ENCODE measurements around the gene ZAR1L.

The ZAR1L gene

DNA sequence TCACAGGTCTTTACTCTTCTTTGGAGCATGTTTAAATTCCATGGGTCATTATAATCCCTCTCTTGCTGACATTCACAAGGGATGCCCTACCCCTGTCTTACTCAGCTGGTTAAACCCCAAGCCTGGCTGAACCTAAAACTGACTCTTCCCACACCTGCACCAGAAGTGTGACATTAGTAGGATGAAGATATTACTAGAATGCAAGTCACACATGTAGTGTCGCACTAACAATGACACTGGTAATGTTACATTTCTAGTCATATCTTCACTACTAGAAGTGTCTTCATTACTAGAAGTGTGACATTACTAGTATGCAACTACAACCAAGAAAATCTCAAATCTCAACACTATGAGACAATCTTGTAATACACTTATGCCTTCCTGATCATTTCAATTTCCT lies 14.2 kb downstream of the ZAR1L start:
- DNase-seq (ENCODE audit: low read depth): no peak
- TF ChIP-seq CTCF (IDR thresholded peaks at IDR 0.05; ENCODE audit: insufficient read depth, low read depth, low read length, missing control alignments): no peak
- H3K4me3 ChIP-seq (ENCODE audit: low read length): no peak overlapping the region

GRCh38 chr13:32300406-32300805 lies 14.8 kb downstream of the ZAR1L start:
- DNase-seq (ENCODE audit: low read depth): no peak
- no peak for TF ChIP-seq CTCF (IDR thresholded peaks at IDR 0.05; ENCODE audit: insufficient read depth, low read depth, low read length, missing control alignments)
- no peak overlapping the region for H3K4me3 ChIP-seq (ENCODE audit: low read length)

DNA sequence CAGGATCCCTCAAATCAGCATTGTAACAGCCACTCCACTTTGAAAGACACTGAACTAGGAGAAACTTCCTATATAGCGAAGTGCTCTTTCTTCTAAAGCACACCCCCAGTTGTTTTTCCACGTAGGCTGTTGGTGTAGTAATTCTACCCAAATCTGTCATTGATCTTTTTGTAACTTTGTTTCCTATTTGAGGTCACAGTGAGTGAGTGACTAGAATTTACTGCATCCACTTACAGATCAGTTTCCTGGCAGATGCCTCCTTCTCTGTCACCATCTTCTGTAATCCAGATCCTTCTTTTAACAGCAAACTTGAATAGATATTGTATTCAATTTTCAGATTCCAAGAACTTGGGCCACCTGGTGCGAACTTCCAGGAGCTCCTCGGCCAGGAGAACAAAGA lies 15.3 kb downstream of the ZAR1L start:
- no peak for DNase-seq (ENCODE audit: low read depth)
- no peak overlapping the region for H3K4me3 ChIP-seq (ENCODE audit: low read length)
- no peak for TF ChIP-seq CTCF (IDR thresholded peaks at IDR 0.05; ENCODE audit: insufficient read depth, low read depth, low read length, missing control alignments)

DNA sequence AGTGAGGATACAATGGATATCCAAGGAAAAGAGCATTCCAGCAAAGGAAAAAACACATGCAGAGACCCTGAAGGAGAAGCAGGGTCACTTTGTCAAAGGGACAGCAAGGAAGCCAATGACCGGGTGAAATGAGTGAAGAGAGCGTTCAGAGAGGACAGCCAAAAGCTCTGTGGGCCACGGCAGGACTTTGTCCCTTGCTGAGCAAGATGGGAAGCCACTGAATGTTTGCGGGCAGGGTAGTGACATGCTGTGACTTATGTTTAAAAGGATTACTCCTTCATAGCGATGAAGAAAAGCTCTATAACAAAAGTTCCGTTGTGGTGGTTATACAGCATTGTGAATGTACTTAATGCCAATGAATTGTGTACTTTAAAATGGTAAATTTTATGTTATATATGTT lies 16.5 kb downstream of the ZAR1L start:
- H3K4me3 ChIP-seq (ENCODE audit: low read length): no peak overlapping the region
- DNase-seq (ENCODE audit: low read depth): no peak
- no peak for TF ChIP-seq CTCF (IDR thresholded peaks at IDR 0.05; ENCODE audit: insufficient read depth, low read depth, low read length, missing control alignments)

DNA sequence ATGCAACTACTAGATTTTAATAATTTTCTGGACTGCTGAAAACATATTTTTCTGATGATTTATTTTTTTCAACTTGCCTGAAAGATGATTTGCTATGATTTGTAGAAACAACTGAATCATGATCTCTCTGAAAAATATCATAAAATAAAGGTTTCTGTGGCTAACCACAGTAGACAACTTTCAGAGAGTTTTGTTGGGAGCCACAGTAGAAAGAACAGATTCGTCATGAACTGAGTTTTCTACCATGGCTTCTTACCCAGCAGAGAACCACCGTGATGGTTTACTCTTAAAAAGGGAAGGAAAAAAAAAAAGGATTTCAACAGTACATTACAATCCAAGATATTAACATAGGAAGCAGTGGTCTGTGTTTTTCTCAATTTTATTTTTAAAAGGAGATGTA lies 18.0 kb downstream of the ZAR1L start:
- TF ChIP-seq CTCF (IDR thresholded peaks at IDR 0.05; ENCODE audit: insufficient read depth, low read depth, low read length, missing control alignments): no peak
- DNase-seq (ENCODE audit: low read depth): no peak

GRCh38 chr13:32285633-32285965 lies 29.6 kb downstream of the ZAR1L start:
- H3K4me3 ChIP-seq (ENCODE audit: low read length): no peak overlapping the region
- no peak for DNase-seq (ENCODE audit: low read depth)
- TF ChIP-seq CTCF (IDR thresholded peaks at IDR 0.05; ENCODE audit: insufficient read depth, low read depth, low read length, missing control alignments): no peak

More for the DNA sequence above, 18.0 kb downstream of the ZAR1L start:
- H3K4me3 ChIP-seq (ENCODE audit: low read length): no peak overlapping the region

DNA sequence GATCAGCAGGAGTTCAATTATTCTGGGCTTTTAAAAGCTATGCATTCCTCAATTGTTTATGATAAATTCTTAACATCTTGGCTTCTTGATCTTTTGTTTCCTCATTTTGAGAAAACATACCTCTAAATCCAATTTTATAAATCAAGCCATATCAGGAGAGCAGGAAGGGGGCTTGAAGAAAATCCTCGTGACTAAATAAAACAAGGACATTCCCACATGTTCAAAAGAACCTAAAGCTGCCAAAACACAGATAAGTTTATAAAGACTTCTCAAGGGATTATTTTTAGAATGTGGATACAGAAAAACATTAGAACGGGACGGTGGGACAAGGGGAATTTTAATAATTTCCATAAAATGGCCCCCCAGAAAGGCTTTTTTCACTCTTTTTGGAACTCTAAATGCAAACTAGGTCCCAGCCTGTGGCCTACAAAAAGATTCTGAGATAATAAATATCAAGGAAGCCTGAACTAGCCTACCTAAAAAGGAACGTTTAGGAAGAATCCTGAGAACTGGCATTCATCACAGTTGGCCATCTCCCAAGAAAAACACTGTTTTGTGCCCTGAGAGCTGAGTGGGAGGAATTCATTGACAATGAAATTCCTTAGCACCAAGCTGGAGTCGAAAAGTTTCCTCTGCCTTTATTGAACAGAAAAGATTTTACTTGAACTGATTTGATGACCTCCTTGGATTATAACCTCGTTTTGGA lies 30.1 kb downstream of the ZAR1L start:
- DNase-seq (ENCODE audit: low read depth): peak; percentile 66
- TF ChIP-seq CTCF (IDR thresholded peaks at IDR 0.05; ENCODE audit: insufficient read depth, low read depth, low read length, missing control alignments): no peak
- no peak overlapping the region for H3K4me3 ChIP-seq (ENCODE audit: low read length)
